H1 (cell line): ENCODE measurements around the gene TNNC1. TPM values are rescaled to one million over a fixed set of nuclear protein-coding genes. Genes with fewer than 3 reads are reported as not detected.

ENCODE experiments used
- CTCF ChIA-PET: fragments of 300-600 bp; sonication (Branson Sonifier 250); formaldehyde crosslinking; loops from one replicate; lab custom pipeline; 2021; ENCODE audit not compliant: partially characterized antibody; lab: Charles Lee
- POLR2A ChIA-PET: fragments of 300-600 bp; sonication (Branson Sonifier 250); formaldehyde crosslinking; loops from one replicate; lab custom pipeline; 2021; ENCODE audit warnings: inconsistent platforms; ENCODE audit not compliant: partially characterized antibody; lab: Charles Lee
- DNase-seq, 2 experiments: peaks; one replicate each; pipeline versions ENCODE4 v3.0.0 to v3.0.0-alpha.2; 2010 to 2022; ENCODE audit warnings: low spot score in 2 of 2, low read depth in 1 of 2, mixed read lengths in 1 of 2
- FAIRE-seq: peaks from 2 replicates; lab custom pipeline; 2011; peaks lifted over from hg19 to GRCh38; lab: Jason Lieb, UNC
- H2AFZ ChIP-seq: 2 replicates; pipeline ENCODE4 v1.8.1; 2012; ENCODE audit warnings: low read length, inconsistent platforms
- H2AK5ac ChIP-seq: 2 replicates; pipeline ENCODE4 v1.6.1; 2013; ENCODE audit warnings: low read depth, low read length
- H2BK120ac ChIP-seq: replicated peaks from 2 replicates; pipeline ENCODE3; 2013; ENCODE audit warnings: low read depth, low read length, inconsistent platforms
- H2BK12ac ChIP-seq: 2 replicates; pipeline ENCODE4 v1.6.1; 2013; ENCODE audit warnings: low read depth, low read length
- H2BK15ac ChIP-seq: 2 replicates; pipeline ENCODE4 v1.6.1; 2013; ENCODE audit warnings: low read length
- H2BK20ac ChIP-seq: 2 replicates; pipeline ENCODE4 v1.6.1; 2013; ENCODE audit warnings: low read length
- H2BK5ac ChIP-seq: 2 replicates; pipeline ENCODE4 v1.6.1; 2013; ENCODE audit warnings: low read depth, low read length
- H3K14ac ChIP-seq: 2 replicates; pipeline ENCODE4 v1.6.1; 2013; ENCODE audit warnings: inconsistent platforms; ENCODE audit not compliant: insufficient read length
- H3K18ac ChIP-seq: 2 replicates; pipeline ENCODE4 v1.6.1; 2013; ENCODE audit warnings: low read length; ENCODE audit errors: extremely low read depth
- H3K23ac ChIP-seq: 2 replicates; pipeline ENCODE4 v1.6.1; 2013; ENCODE audit warnings: inconsistent platforms; ENCODE audit not compliant: insufficient read length
- H3K23me2 ChIP-seq: 2 replicates; pipeline ENCODE4 v1.6.1; 2013; ENCODE audit warnings: low read depth, low read length
- H3K27ac ChIP-seq: 2 replicates; pipeline ENCODE4 v1.6.1; 2011; ENCODE audit warnings: low read depth, low read length, inconsistent platforms
- H3K27me3 ChIP-seq, 4 experiments: replicated peaks in 1 of 4; 1 replicate in 1 of 4; 2 replicates in 3 of 4; pipeline versions ENCODE4 v1.6.1 to v1.8.1; 2011 to 2013; ENCODE audit warnings: low read length in 3 of 4, mild to moderate bottlenecking in 3 of 4, inconsistent platforms in 2 of 4, mixed read lengths in 2 of 4, moderate library complexity in 1 of 4; ENCODE audit not compliant: control insufficient read depth in 3 of 4, insufficient read depth in 3 of 4; ENCODE audit errors: extremely low read depth in 1 of 4
- H3K36me3 ChIP-seq, 4 experiments: 2 replicates each; pipeline versions ENCODE4 v1.6.1 to v1.8.1; 2011 to 2013; ENCODE audit warnings: mild to moderate bottlenecking in 4 of 4, low read length in 3 of 4, moderate library complexity in 2 of 4, control low read depth in 1 of 4, inconsistent platforms in 1 of 4; ENCODE audit not compliant: insufficient read depth in 4 of 4, control insufficient read depth in 2 of 4
- H3K4ac ChIP-seq: replicated peaks from 2 replicates; pipeline ENCODE3; 2013; ENCODE audit warnings: low read length, low read depth, mixed read lengths, inconsistent platforms; ENCODE audit not compliant: insufficient read length
- H3K4me1 ChIP-seq, 4 experiments: replicated peaks in 1 of 4; 1 replicate in 1 of 4; 2 replicates in 3 of 4; pipeline versions ENCODE4 v1.6.1 to v1.8.1; 2011 to 2013; ENCODE audit warnings: low read length in 3 of 4, inconsistent platforms in 2 of 4, mixed read lengths in 1 of 4; ENCODE audit not compliant: insufficient read depth in 4 of 4, control insufficient read depth in 3 of 4
- H3K4me2 ChIP-seq, 2 experiments: 2 replicates each; pipeline versions ENCODE4 v1.6.1 to v1.8.1; 2011 to 2013; ENCODE audit warnings: low read depth in 2 of 2, low read length in 2 of 2, control low read depth in 1 of 2, inconsistent platforms in 1 of 2, mild to moderate bottlenecking in 1 of 2; ENCODE audit not compliant: insufficient read depth in 1 of 2
- H3K4me3 ChIP-seq, 4 experiments: fragments of 200-600, 300-600 bp in 1 of 4; sonication (generic), shearing (Covaris generic), sonication (Bioruptor Twin) in 1 of 4; 2 replicates each; pipeline versions ENCODE4 v1.5.1 to v1.8.1; 2011 to 2016; ENCODE audit warnings: low read length in 4 of 4, low read depth in 3 of 4, control low read depth in 2 of 4, inconsistent platforms in 2 of 4, mild to moderate bottlenecking in 2 of 4, mixed read lengths in 1 of 4, moderate library complexity in 1 of 4; ENCODE audit not compliant: insufficient read depth in 2 of 4; ENCODE audit errors: extremely low read depth in 1 of 4
- H3K56ac ChIP-seq: replicated peaks from 2 replicates; pipeline ENCODE3; 2013; ENCODE audit warnings: low read depth, mild to moderate bottlenecking, mixed read lengths, low read length, inconsistent platforms; ENCODE audit not compliant: insufficient read length
- H3K79me1 ChIP-seq: 2 replicates; pipeline ENCODE4 v1.6.1; 2013; ENCODE audit warnings: low read depth, low read length, control low read depth
- H3K79me2 ChIP-seq, 2 experiments: 2 replicates each; pipeline versions ENCODE4 v1.6.1 to v1.8.1; 2012 to 2013; ENCODE audit warnings: low read length in 2 of 2, mild to moderate bottlenecking in 2 of 2, inconsistent platforms in 1 of 2; ENCODE audit not compliant: insufficient read depth in 2 of 2, control insufficient read depth in 1 of 2
- H3K9ac ChIP-seq, 4 experiments: replicated peaks in 1 of 4; 1 replicate in 1 of 4; 2 replicates in 3 of 4; pipeline versions ENCODE4 v1.6.1 to v1.8.1; 2011 to 2013; ENCODE audit warnings: low read depth in 3 of 4, low read length in 3 of 4, control low read depth in 2 of 4, mild to moderate bottlenecking in 2 of 4, moderate library complexity in 2 of 4, inconsistent platforms in 1 of 4; ENCODE audit errors: extremely low read depth in 1 of 4
- H3K9me3 ChIP-seq, 2 experiments: 2 replicates each; pipeline versions ENCODE4 v1.6.1 to v1.8.1; 2012 to 2013; ENCODE audit warnings: mild to moderate bottlenecking in 2 of 2, moderate library complexity in 2 of 2, control low read depth in 1 of 2, inconsistent platforms in 1 of 2, low read depth in 1 of 2, low read length in 1 of 2, mixed read lengths in 1 of 2; ENCODE audit not compliant: insufficient read depth in 2 of 2
- H4K20me1 ChIP-seq, 2 experiments: replicated peaks in 1 of 2; 2 replicates each; pipeline versions ENCODE3 to v1.8.1; 2011 to 2013; ENCODE audit warnings: inconsistent platforms in 2 of 2, low read length in 2 of 2, mild to moderate bottlenecking in 1 of 2; ENCODE audit not compliant: insufficient read depth in 2 of 2, control insufficient read depth in 1 of 2
- H4K5ac ChIP-seq: 2 replicates; pipeline ENCODE4 v1.6.1; 2013; ENCODE audit warnings: low read length, low read depth, mixed read lengths, inconsistent platforms; ENCODE audit not compliant: insufficient read length
- H4K8ac ChIP-seq: 2 replicates; pipeline ENCODE4 v1.8.0; 2013; ENCODE audit warnings: mild to moderate bottlenecking, moderate library complexity, low read length, inconsistent platforms; ENCODE audit not compliant: insufficient read depth; ENCODE audit errors: extremely low read depth
- H4K91ac ChIP-seq: replicated peaks from 2 replicates; pipeline ENCODE3; 2013; ENCODE audit warnings: low read length, mixed read lengths, inconsistent platforms; ENCODE audit not compliant: insufficient read length
- ASH2L ChIP-seq: fragments of 200-600, 300-600 bp; sonication (generic); IDR thresholded peaks from one replicate; pipeline ENCODE4 v1.7.1; 2017; ENCODE audit warnings: low read length
- GTF2F1 ChIP-seq: IDR thresholded peaks from 2 replicates; pipeline ENCODE4 v1.6.1; 2012; ENCODE audit warnings: low read depth, low read length, improper control_type of control experiment, borderline replicate concordance
- NRF1 ChIP-seq: IDR thresholded peaks from 2 replicates; pipeline ENCODE4 v1.6.1; 2011; ENCODE audit warnings: mild to moderate bottlenecking, low read depth, low read length, improper control_type of control experiment
- POLR2AphosphoS5 ChIP-seq: IDR thresholded peaks from 2 replicates; pipeline ENCODE4 v1.6.1; 2011; ENCODE audit warnings: low read depth, low read length
- RXRA ChIP-seq: IDR thresholded peaks from 2 replicates; pipeline ENCODE4 v1.6.1; 2011; ENCODE audit warnings: low read depth, mild to moderate bottlenecking, low read length, moderate library complexity; ENCODE audit not compliant: insufficient read depth
- SIN3A ChIP-seq, 2 experiments: IDR thresholded peaks in 1 of 2; conservative IDR thresholded peaks in 1 of 2; 2 replicates each; pipeline ENCODE4 v1.6.1; 2011 to 2012; ENCODE audit warnings: low read length in 2 of 2, improper control_type of control experiment in 1 of 2, low read depth in 1 of 2, mild to moderate bottlenecking in 1 of 2
- WGBS, 2 experiments: shearing (Covaris generic) in 1 of 2; methylation state at CpG; one replicate each; pipeline versions ENCODE4 v1.1.6 to v1.1.7; 2013 to 2015; ENCODE audit warnings: low lambda C conversion rate in 2 of 2, mixed read lengths in 2 of 2, inconsistent platforms in 1 of 2, low coverage in 1 of 2, missing lambda C conversion rate in 1 of 2; ENCODE audit not compliant: insufficient replicate concordance in 2 of 2, insufficient coverage in 1 of 2, insufficient read length in 1 of 2; ENCODE audit errors: extremely low coverage in 1 of 2, missing lambda C conversion rate in 1 of 2; 5-methylcytosine and 5-hydroxymethylcytosine counted together
- polyA plus RNA-seq, 7 experiments: library from polyadenylated mRNA; depleted of rRNA in 3 of 7; stranded (reverse) in 5 of 7; unstranded in 2 of 7; fragments of >200 nt in 5 of 7; fragments of 200-250 nt in 2 of 7; gene quantifications; 1 replicate in 5 of 7; 2 replicates in 1 of 7; 4 replicates in 1 of 7; pipeline versions ENCODE4 v1.2.1 to v1.2.3, GENCODE V29; 2011 to 2013; ENCODE audit warnings: missing spikeins in 2 of 7, mixed read lengths in 2 of 7
- total RNA-seq: library from RNA; stranded (reverse); fragmentation: NEBNext Ultra II Directional; extraction: Animal tissue kit (Norgen Biotek cat#: 25700); gene quantifications from 2 replicates; pipeline ENCODE4 v1.2.1, GENCODE V29; 2021

TNNC1 gene
- total and polyA plus RNA-seq, 2 of the 8 experiments (the other 6 are each of a cell fraction or from before 2014, with no cell fraction given), result 5.8 to 16.4 TPM

DNA sequence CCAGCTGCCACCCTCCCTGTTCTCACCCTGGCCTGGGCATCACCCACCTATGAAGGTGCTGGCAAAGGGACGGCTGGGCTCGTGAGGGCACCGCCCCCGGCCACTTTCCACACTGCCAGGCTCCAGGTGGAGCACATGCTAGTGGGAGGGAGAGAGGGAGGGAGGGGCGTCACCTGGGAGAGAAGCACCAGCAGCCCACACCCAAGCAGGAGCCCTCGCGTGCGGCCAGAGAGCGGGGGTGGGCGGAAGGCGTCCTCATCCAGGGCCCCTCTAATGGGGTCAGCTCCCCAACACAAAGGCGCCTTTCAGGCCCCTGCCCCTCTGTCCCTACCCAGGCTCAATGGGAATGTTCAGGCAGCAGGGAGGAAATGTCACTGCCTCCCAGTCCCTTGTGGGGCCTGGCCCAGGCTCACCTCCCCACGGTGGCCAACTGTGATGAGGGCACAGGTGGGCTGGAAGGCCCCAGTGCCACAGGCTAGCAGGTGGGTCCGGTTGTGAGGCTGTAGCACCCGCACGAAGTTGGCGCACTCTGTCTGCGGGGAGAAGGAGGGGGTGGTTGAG lies 12.0 kb downstream of the TNNC1 start:
- Histone ChIP-seq H3K79me1 (peaks cover 3% of the 10 kb centered on the region; the same call in 1 of the 2 replicates), H3K23ac (no peak overlapping the region), H2BK120ac (no peak overlapping the region), H4K20me1 (no peaks in the 10 kb centered on the region), H4K91ac (no peak overlapping the region), H3K23me2 (peaks cover 4% of the 10 kb centered on the region; the same call in 1 of the 2 replicates), H2AK5ac (no peak overlapping the region), H2BK5ac (no peak overlapping the region), H3K14ac (no peak overlapping the region), H4K8ac (no peak overlapping the region; the same call in 1 of the 2 replicates), H3K4me3 (no peak overlapping the region), H2BK15ac (no peak overlapping the region), H2BK20ac (no peak overlapping the region), H2AFZ (no peak overlapping the region), H4K5ac (no peak overlapping the region), H3K4me1 (peaks cover 0 to 10% (median 4%) of the 10 kb centered on the region in 4 experiments; a peak in 4 of 7 replicates), H3K4ac (no peak overlapping the region), H3K79me2 (no peaks in the 10 kb centered on the region), H3K9me3 (no peaks in the 10 kb centered on the region), H3K36me3 (no peaks in the 10 kb centered on the region), H3K4me2 (no peak overlapping the region), H3K9ac (no peak overlapping the region), H3K27ac (no peak overlapping the region), H3K18ac (no peak overlapping the region), H2BK12ac (no peak overlapping the region), H3K27me3 (0 out of 7 replicates have a peak, but pooled peaks cover 0 to 2% (median 0%) of the 10 kb centered on the region in 4 experiments), H3K56ac (no peak overlapping the region)
- ChIA-PET POLR2A (interaction anchor here (0.6 to 12.3 kb wide), 6 partner anchors 8 to 57 kb away, joined by 3 to 112 read pairs (median 4); no protein-coding TSS in a partner anchor), CTCF (interaction anchor here (0.6 to 12.8 kb wide), 4 partner anchors 10 to 665 kb away, joined by 3 to 109 read pairs (median 4); no protein-coding TSS in a partner anchor)
- TF ChIP-seq GTF2F1, result no peak
- TF ChIP-seq ASH2L, result no peak
- no peak for TF ChIP-seq RXRA
- TF ChIP-seq NRF1, result no peak
- no peak for TF ChIP-seq POLR2AphosphoS5
- TF ChIP-seq SIN3A (conservative IDR thresholded peaks at IDR 0.05 in 1 of 2, IDR thresholded peaks at IDR 0.05 in 1 of 2; ENCODE audit: low read depth in 1 of 2, low read length in 2 of 2), result no peak
- FAIRE-seq, result no peak
- DNase-seq, result no peak
- WGBS, 2 experiments, result 94% methylated on average over 13 of the region's 18 CpGs; no CpG with 5 or more reads in 1 of the 2 experiments
